ENCODE measurements around the gene TMCO4.

DNA sequence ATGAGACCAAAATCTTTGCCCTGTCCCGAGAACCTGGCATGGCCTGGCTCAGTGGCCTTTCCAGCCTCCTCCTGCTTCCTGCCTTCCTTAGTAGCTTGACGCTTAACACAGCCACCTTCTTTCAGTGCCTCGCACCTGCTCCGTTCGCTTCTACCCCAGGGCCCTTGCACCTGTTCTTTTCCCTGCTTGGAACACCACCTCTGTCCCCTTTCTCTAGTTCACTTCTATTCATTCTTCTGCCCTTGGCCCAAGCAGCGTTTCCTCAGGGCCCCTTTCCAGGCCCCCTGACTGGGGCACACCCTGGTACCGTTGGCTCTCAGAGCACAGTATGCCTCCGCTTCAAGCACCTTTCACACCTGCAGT lies 144.0 kb downstream of the TMCO4 start:
- TF ChIP-seq CTCF (conservative IDR thresholded peaks at IDR 0.05 in 1 of 2, IDR thresholded peaks at IDR 0.05 in 1 of 2; ENCODE audit: extremely low read depth in 1 of 2, insufficient read depth in 1 of 2, low read depth in 1 of 2, low read length in 2 of 2) = no peak
- TF ChIP-seq EZH2 (IDR thresholded peaks at IDR 0.05; ENCODE audit: borderline replicate concordance, low read length) = no peak
